Activated CD4-positive, alpha-beta T cell treated with anti-CD3 and anti-CD28 coated beads for 4 hours (primary cell): ENCODE results near the gene CPLX4.

ENCODE experiments used
- DNase-seq, 2 donors: peaks; one replicate each; pipeline ENCODE4 v3.0.0-alpha.2; 2020

CPLX4 gene

GRCh38 chr18:59318460-59319050 is at the start of gene CPLX4:
Gene CPLX4 (minus strand): TSS chr18:59318649. CDS start chr18:59318462, 187 bp downstream.
- no peak for DNase-seq

DNA sequence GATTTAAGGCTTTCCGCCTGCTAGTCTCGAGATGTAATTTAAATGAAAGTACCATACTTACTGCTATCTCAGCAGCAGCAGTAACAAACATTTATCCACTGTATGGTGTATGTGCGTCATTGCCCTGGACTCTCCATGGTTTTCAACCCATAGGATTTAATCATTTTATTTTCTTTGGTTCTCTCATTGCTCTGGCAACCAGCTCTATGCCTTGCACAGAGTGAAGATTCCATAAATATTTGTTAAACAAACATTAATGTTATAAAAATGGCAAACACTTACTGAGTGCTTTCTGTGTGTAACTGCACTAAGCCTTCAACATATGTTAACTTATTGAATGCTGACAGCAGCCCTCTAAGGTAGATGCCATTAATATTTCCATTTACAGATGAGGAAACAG is 41.9 kb upstream of the CPLX4 start:
- DNase-seq = no peak

DNA sequence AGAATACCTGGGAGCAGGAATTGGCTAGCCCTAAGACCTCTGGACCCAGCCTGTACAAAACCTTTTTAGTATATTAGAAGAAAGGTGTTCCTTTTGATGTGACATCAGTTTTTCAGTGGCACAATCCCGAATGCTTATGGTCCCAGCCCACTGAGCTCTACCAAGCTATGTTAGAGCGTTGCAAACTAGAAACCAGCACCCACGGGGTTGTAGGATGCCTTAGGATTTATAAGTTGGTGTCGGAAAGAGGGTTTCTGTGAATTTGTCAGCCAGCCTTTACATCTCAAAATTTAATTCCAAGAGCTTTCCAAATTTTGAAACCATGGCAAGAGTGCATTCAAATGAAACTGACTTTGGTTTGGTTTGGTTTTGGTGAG is 41.1 kb upstream of the CPLX4 start:
- no peak for DNase-seq

- peak; percentile 90 to 93 for DNase-seq
Observed at GRCh38 chr18:59358712-59359575, 40.5 kb upstream of the CPLX4 start, which contains the start of gene LMAN1. Gene LMAN1 (minus strand): TSS chr18:59359265. CDS start chr18:59359244, 21 bp downstream.

DNA sequence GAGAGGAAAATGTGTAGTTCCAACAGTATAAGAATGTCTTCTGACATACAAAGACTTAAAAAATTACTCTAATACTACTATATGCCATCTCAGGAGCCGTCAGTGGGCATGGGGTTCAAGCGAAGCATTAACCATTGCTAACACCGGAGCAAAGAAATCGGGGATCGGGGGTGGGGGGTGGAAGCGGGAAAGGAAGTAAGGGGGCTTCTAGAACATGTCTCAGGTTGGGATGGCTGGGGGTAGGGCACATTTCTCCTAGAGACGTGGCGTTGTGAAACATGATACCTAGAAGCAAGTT is 39.9 kb upstream of the CPLX4 start:
- DNase-seq = no peak

DNA sequence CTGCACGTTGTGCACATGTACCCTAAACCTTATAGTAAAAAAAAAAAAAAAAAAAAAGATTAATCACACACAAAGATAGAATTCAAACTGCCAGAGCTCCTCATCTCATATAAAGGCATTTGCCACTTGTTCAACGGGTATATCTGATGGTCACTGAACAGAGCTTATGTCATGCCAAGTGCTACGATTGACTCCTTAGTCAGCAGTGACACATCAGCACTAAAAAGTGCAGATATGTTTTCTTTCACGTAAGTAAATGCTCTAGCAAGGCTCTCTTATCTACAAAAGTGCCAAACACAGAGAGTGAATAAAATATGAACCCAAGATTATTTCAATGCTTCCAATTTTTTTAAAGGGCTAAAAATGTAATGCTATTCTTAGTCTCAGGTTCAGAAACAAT is 39.5 kb upstream of the CPLX4 start:
- peak; percentile 5 to 6 for DNase-seq

- DNase-seq = no peak
Observed at GRCh38 chr18:59354731-59355130, 36.3 kb upstream of the CPLX4 start.

- no peak for DNase-seq
Observed at GRCh38 chr18:59353079-59353680, 34.7 kb upstream of the CPLX4 start.

- no peak for DNase-seq
Observed at GRCh38 chr18:59352250-59352855, 33.9 kb upstream of the CPLX4 start.

- DNase-seq = no peak
Observed at GRCh38 chr18:59345556-59345955, 27.1 kb upstream of the CPLX4 start.

DNA sequence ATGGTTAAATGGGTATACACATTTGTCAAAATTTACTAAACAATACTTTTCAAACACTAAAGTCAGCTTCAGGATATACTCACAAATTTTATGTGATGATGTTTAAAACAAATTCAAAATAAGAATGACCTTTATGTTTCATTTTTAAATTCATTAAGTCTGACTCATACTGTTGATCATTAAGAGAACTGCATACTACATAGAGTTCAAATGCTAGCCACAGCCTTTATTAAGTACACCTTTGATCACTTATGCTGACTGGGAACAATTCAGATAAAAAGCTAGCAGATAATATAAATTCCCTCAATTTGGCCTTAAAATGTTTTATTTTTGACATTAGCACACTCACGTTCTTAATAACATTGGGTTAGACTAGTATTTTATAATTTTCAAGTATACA is 26.5 kb upstream of the CPLX4 start:
- DNase-seq = no peak

DNA sequence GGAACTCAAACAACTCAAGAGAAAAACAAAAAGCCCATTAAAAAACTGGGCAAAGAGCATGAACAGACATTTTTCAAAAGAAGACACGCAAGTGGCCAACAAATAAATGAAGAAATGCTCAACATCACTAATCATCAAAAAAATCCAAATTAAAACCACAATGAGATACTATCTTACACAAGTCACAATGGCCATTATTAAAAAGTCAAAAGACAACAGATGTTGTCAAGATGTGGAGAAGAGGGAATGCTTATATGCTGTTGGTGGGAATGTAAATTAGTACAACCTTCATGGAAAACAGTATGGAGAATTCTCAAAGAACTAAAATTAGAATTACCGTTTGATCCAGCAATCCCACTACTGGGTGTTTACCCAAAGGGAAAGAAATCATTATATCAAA is 25.5 kb upstream of the CPLX4 start:
- no peak for DNase-seq

GRCh38 chr18:59340817-59341216 is 22.4 kb upstream of the CPLX4 start:
- no peak for DNase-seq

DNA sequence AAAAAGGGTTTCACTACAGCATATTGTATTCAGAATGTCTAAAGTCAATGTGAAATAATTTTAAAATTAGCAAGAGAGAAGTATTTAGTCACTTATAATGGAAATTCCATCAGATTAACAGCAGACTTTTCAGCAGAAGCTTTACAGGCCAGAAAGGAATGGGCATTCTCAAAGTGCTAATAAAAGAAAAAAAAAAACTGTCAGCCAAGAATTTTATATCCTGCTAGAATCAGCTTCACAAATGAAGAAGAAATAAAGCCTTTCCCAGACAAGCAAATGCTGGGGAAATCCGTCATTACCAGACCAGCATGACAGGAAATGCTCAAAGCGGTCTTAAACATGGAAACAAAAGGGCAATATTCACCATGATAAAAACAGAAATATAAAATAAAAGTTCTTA is 21.9 kb upstream of the CPLX4 start:
- DNase-seq = no peak

DNA sequence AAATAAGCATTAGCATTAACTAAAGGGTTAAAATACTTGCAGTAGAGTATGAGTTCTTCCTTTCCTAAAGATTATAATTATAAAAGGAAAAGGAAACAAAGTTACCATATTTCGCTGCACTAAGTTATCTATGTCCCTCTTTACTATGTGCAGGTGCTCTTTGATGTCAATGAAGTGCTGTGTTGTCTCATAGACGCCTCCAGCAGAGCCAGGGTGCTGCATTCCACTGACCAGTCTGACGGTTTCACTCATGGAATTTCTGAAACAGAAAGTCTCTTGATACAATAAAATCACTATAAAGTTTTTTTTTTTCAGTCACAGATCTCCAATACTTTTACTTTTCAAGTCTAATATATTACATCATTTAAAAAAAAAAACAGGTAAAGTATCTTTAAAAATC is 14.5 kb upstream of the CPLX4 start:
- no peak for DNase-seq

GRCh38 chr18:59328683-59329082 is 10.2 kb upstream of the CPLX4 start:
- no peak for DNase-seq

- DNase-seq = no peak
Observed at GRCh38 chr18:59325965-59326364, 7.5 kb upstream of the CPLX4 start.

DNA sequence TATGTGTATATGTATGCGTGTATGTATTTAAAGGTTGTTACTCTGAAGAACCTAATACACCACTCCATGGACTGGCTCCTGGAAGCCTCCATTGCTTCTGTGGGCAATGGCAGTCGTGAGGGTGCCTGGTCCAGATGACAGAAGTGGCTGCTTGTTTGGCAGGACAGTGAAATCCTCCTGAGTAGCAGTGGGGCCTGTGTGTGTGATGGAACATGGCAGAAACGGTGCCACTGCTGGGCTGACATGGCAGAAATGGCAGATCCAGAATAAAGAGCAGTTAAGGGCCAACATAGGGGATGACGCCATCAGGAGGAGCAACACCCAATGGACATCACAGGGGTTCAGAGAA is 6.1 kb upstream of the CPLX4 start:
- DNase-seq = no peak

DNA sequence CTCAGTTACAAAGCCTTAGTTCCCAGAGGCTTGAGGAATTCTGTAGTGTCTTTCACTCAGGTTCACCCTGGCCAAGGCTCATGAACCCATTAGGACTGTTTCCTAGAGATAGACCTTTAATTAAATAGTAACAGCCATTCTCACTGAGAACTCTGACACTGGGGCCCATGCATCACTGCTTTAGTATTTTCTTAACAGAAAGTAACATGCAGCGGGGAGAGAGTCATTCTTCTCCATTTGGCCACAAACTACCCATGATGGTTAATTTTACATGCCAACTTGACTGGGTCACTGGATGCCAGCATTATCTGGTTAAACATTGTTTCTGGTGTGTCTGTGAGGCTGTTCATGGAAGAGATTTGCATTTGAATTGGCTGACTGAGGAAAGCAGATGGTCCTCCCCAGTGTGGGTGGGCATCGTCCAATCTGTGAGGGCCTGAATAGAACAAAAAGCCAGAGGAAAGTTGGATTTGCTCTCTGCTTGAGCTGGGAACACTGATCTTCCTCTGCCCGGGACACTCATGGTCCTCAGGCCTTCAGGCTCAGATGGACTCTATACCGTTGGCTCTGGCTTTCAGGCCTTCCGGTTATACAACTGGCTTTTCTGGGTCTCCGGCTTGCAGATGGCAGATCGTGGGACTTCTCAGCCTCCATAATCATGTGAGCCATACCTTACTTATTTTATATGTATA is 5.6 kb upstream of the CPLX4 start:
- DNase-seq = no peak

- DNase-seq = no peak
Observed at GRCh38 chr18:59311631-59312030, 6.8 kb downstream of the CPLX4 start.

- no peak for DNase-seq
Observed at GRCh38 chr18:59308938-59309260, 9.6 kb downstream of the CPLX4 start.

- peak; percentile 59 to 66 for DNase-seq
Observed at GRCh38 chr18:59308248-59308937, 10.1 kb downstream of the CPLX4 start.

DNA sequence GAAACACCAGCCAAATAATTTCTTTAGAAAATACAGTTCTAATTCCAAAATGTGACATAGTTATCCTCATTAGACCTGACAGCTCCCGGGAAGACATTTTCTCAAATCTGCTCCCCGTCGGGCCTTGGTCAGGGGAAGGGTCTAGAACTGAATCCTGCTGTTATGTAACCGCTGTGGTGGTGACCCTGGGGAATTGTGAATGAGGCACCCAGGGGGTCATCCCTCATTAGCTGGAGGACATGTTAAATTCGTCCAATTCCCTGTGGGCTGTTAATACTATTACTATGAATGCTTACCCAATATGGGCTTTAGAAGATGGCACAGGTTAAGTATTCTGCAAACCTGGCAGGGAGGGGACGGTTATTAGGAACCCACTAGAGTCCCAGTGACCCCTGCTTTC is 11.8 kb downstream of the CPLX4 start:
- no peak for DNase-seq
